ENCODE measurements around the gene RGS21. TPM values are rescaled to one million over a fixed set of nuclear protein-coding genes. Genes with fewer than 3 reads are reported as not detected.

Gene RGS21, protein sequence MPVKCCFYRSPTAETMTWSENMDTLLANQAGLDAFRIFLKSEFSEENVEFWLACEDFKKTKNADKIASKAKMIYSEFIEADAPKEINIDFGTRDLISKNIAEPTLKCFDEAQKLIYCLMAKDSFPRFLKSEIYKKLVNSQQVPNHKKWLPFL
- total RNA-seq, result under 0.01 TPM in 1 of 2 replicates, not detected in the other

DNA sequence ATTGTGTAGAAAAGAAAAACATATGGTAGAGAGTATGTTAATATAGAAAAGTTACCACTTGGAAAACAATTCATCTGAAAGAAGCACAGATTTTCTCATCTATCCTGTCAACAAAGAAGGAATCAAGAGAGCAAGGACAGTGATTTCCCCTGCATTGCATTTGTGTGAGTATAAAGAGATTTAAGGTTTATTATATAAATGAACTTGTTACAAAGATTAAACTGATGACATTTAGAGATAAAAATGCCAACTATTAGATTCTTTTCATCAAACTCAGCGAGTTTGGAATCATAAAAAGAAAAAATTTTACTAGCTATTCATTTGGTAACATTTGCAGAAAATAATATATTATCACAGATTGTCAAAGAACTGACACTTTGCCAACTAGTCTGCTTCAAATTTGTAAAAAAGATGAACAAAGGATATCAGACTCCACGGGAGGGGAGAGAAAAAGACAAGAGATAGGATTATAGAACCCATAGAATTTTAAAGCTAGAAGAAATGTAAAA is at the start of gene RGS21:
TSS of gene RGS21 (plus strand) at position 51 of the 509 bp plus-strand sequence. CDS start 26,045 bp downstream, outside the sequence.

Other genes starting within 250 kb of the RGS21 start
- 0.24 TPM in 1 of 2 replicates, not detected in the other for gene RGS18, start 158.5 kb upstream of the RGS21 start, total RNA-seq